AG04450 (cell line): ENCODE measurements around the gene SYT2. TPM values are rescaled to one million over a fixed set of nuclear protein-coding genes. Genes with fewer than 3 reads are reported as not detected.

ENCODE experiments used
- CTCF ChIA-PET: fragments of 300-600, 350-600 bp; formaldehyde crosslinking; extraction: SDS; loops from one replicate; lab custom pipeline; 2022; ENCODE audit warnings: antibody characterized with exemption, inconsistent platforms; lab: Charles Lee
- POLR2A ChIA-PET: fragments of 350-600 bp; formaldehyde crosslinking; extraction: SDS; loops from one replicate; lab custom pipeline; 2021; ENCODE audit warnings: antibody characterized with exemption, inconsistent platforms; lab: Yijun Ruan, JAX
- DNase-seq: peaks from one replicate; pipeline ENCODE4 v3.0.0-alpha.2; 2011; ENCODE audit warnings: low read depth, low spot score
- H3K27ac ChIP-seq: one replicate; pipeline ENCODE4 v1.5.1; 2012; ENCODE audit warnings: low read depth, low read length, control low read depth
- H3K27me3 ChIP-seq: one replicate; pipeline ENCODE4 v1.6.0; 2012; ENCODE audit warnings: low read length; ENCODE audit not compliant: control insufficient read depth, insufficient read depth
- H3K4me3 ChIP-seq: 2 replicates; pipeline ENCODE4 v1.5.1; 2011; ENCODE audit warnings: mild to moderate bottlenecking, low read depth, low read length, control low read depth
- H3K9me3 ChIP-seq: 2 replicates; pipeline ENCODE4 v1.5.1; 2012; ENCODE audit warnings: low read length; ENCODE audit not compliant: control insufficient read depth, insufficient read depth
- CTCF ChIP-seq: IDR thresholded peaks from 2 replicates; pipeline ENCODE4 v1.5.1; 2011; ENCODE audit warnings: low read depth, low read length, control low read depth, inconsistent platforms
- polyA plus RNA-seq: library from polyadenylated mRNA; depleted of rRNA; stranded (reverse); fragments of >200 nt; gene quantifications from 2 replicates; pipeline ENCODE4 v1.2.3, GENCODE V29; 2011

The SYT2 gene
- polyA plus RNA-seq, 1 experiment, result 0.01 TPM

GRCh38 chr1:202578001-202578504, 132.2 kb downstream of the SYT2 start:
- Histone ChIP-seq H3K4me3 (no peak overlapping the region), H3K27ac (peak overlapping the region; percentile 94), H3K9me3 (no peaks in the 10 kb centered on the region), H3K27me3 (no peaks in the 10 kb centered on the region)
- ChIA-PET CTCF (interaction anchor here (0.8 to 5.2 kb wide), 4 partner anchors 8 to 72 kb away, joined by 3 to 29 read pairs (median 4); no protein-coding TSS in a partner anchor), POLR2A (interaction anchor here (0.7 to 3.3 kb wide), 7 partner anchors 8 to 297 kb away, joined by 3 to 33 read pairs (median 5); no protein-coding TSS in a partner anchor)
- 0 out of 2 replicates have a peak, but pooled peaks have one; percentile 19 for TF ChIP-seq CTCF
- DNase-seq, result peak; percentile 80

- CTCF ChIA-PET, result interaction anchor here (1.0 to 5.2 kb wide), 5 partner anchors 9 to 234 kb away, joined by 3 to 29 read pairs (median 4); no protein-coding TSS in a partner anchor
- Histone ChIP-seq H3K27me3 (no peaks in the 10 kb centered on the region), H3K27ac (peak overlapping the region; percentile 84), H3K9me3 (no peaks in the 10 kb centered on the region), H3K4me3 (no peak overlapping the region)
- TF ChIP-seq CTCF, result no peak
- POLR2A ChIA-PET, result interaction anchor here (0.7 to 3.3 kb wide), 7 partner anchors 9 to 596 kb away, joined by 3 to 33 read pairs (median 5); no protein-coding TSS in a partner anchor
- DNase-seq, result no peak
Observed at GRCh38 chr1:202577381-202577780, 132.9 kb downstream of the SYT2 start.

GRCh38 chr1:202576816-202577215, 133.4 kb downstream of the SYT2 start:
- Histone ChIP-seq H3K27ac (peak overlapping the region; percentile 84), H3K4me3 (no peak overlapping the region), H3K27me3 (no peaks in the 10 kb centered on the region), H3K9me3 (no peaks in the 10 kb centered on the region)
- TF ChIP-seq CTCF, result no peak
- POLR2A ChIA-PET, result interaction anchor here (0.7 to 3.3 kb wide), 4 partner anchors 12 to 597 kb away, joined by 3 to 33 read pairs (median 4); no protein-coding TSS in a partner anchor
- CTCF ChIA-PET, result interaction anchor here (0.9 to 5.2 kb wide), 4 partner anchors 15 to 234 kb away, joined by 3 to 29 read pairs (median 4); no protein-coding TSS in a partner anchor
- peak; percentile 63 for DNase-seq

GRCh38 chr1:202575918-202576653, 134.2 kb downstream of the SYT2 start:
- Histone ChIP-seq H3K4me3 (no peak overlapping the region), H3K9me3 (no peaks in the 10 kb centered on the region), H3K27me3 (no peaks in the 10 kb centered on the region), H3K27ac (peak overlapping the region; percentile 76)
- POLR2A ChIA-PET, result interaction anchor here (1.3 to 3.3 kb wide), 2 partner anchors 13 to 24 kb away, joined by 3 to 33 read pairs; no protein-coding TSS in a partner anchor
- no peak for DNase-seq
- CTCF ChIA-PET, result interaction anchor here (0.7 to 5.2 kb wide), 5 partner anchors 14 to 112 kb away, joined by 3 to 29 read pairs (median 5); no protein-coding TSS in a partner anchor
- TF ChIP-seq CTCF, result no peak
